MM.1S (cell line): ENCODE data around the gene RIPOR2.
"Not testable (repeated sequence)": the region's sequence is repeated elsewhere in the genome, so short reads cannot be mapped to it uniquely, and the experiment has no call there.

Source experiments
- DNase-seq: peaks from one replicate; pipeline ENCODE4 v3.0.0-alpha.2; 2015
- H2AFZ ChIP-seq: fragments of 300-600 bp; sonication (generic); 2 replicates; pipeline ENCODE4 v1.6.0; 2016; ENCODE audit warnings: antibody characterized with exemption, low read length
- H3F3A ChIP-seq: fragments of 300-600 bp; sonication (generic); 2 replicates; pipeline ENCODE4 v1.6.1; 2016; ENCODE audit warnings: mild to moderate bottlenecking, antibody characterized with exemption, low read length, moderate library complexity, mixed read lengths; ENCODE audit not compliant: insufficient read depth
- H3K27ac ChIP-seq: fragments of 300-600 bp; sonication (generic); 2 replicates; pipeline ENCODE4 v1.5.1; 2016; ENCODE audit warnings: mild to moderate bottlenecking, low read length
- H3K27me3 ChIP-seq: fragments of 300-600 bp; sonication (generic); replicated peaks from 2 replicates; pipeline ENCODE4 v1.6.0; 2016; ENCODE audit warnings: low read length; ENCODE audit not compliant: insufficient read depth
- H3K36me3 ChIP-seq: fragments of 300-600 bp; sonication (generic); replicated peaks from 2 replicates; pipeline ENCODE4 v1.6.1; 2016; ENCODE audit warnings: mild to moderate bottlenecking, low read length, mixed read lengths; ENCODE audit not compliant: insufficient read depth
- H3K4me1 ChIP-seq: fragments of 300-600 bp; sonication (generic); 2 replicates; pipeline ENCODE4 v1.6.1; 2016; ENCODE audit warnings: low read length, mixed read lengths
- H3K4me2 ChIP-seq: fragments of 300-600 bp; sonication (generic); 2 replicates; pipeline ENCODE4 v1.6.0; 2016; ENCODE audit warnings: low read depth, low read length
- H3K4me3 ChIP-seq: fragments of 300-600 bp; sonication (generic); 2 replicates; pipeline ENCODE4 v1.5.1; 2016; ENCODE audit warnings: low read length, mixed read lengths
- H3K79me2 ChIP-seq: fragments of 300-600 bp; sonication (generic); 2 replicates; pipeline ENCODE4 v1.6.1; 2016; ENCODE audit warnings: mixed run types, low read length, mixed read lengths
- H3K9ac ChIP-seq: fragments of 300-600 bp; sonication (generic); 2 replicates; pipeline ENCODE4 v1.6.1; 2016; ENCODE audit warnings: low read length, mixed read lengths
- H3K9me2 ChIP-seq: fragments of 300-600 bp; sonication (generic); replicated peaks from 2 replicates; pipeline ENCODE4 v1.6.1; 2016; ENCODE audit warnings: mild to moderate bottlenecking, low read length, mixed read lengths; ENCODE audit not compliant: insufficient read depth
- H3K9me3 ChIP-seq: fragments of 300-600 bp; sonication (generic); replicated peaks from 2 replicates; pipeline ENCODE4 v1.6.1; 2016; ENCODE audit warnings: mild to moderate bottlenecking, low read length, mixed read lengths; ENCODE audit not compliant: insufficient read depth
- H4K20me1 ChIP-seq: fragments of 300-600 bp; sonication (generic); 2 replicates; pipeline ENCODE4 v1.6.1; 2016; ENCODE audit warnings: mild to moderate bottlenecking, low read length, moderate library complexity, mixed read lengths; ENCODE audit not compliant: insufficient read depth
- CTCF ChIP-seq: fragments of 300-600 bp; sonication (generic); IDR thresholded peaks from 2 replicates; pipeline ENCODE4 v1.5.1; 2016; ENCODE audit warnings: antibody characterized with exemption, low read length, mixed read lengths
- EZH2 ChIP-seq: fragments of 300-600 bp; sonication (generic); optimal IDR thresholded peaks from 2 replicates; pipeline ENCODE3; 2017; ENCODE audit warnings: low read depth, mild to moderate bottlenecking, antibody characterized with exemption, low read length, mixed read lengths
- EZH2phosphoT487 ChIP-seq: fragments of 300-600 bp; sonication (generic); IDR thresholded peaks from 2 replicates; pipeline ENCODE4 v1.6.1; 2018; ENCODE audit warnings: antibody characterized with exemption, low read length

Gene RIPOR2

GRCh38 chr6:24766680-24767462 is 168.9 kb downstream of the RIPOR2 start:
- no peak overlapping the region for H2AFZ ChIP-seq
- no peaks in the 10 kb centered on the region for H3K4me1 ChIP-seq
- H3F3A ChIP-seq = no peaks in the 10 kb centered on the region
- H3K4me2 ChIP-seq = peak overlapping the region; percentile 15; the same call in 1 of the 2 replicates
- no peaks in the 10 kb centered on the region for H4K20me1 ChIP-seq
- no peak overlapping the region for H3K4me3 ChIP-seq
- H3K27ac ChIP-seq = no peak overlapping the region
- no peaks in the 10 kb centered on the region for H3K79me2 ChIP-seq
- H3K36me3 ChIP-seq = no peaks in the 10 kb centered on the region
- H3K9ac ChIP-seq = no peak overlapping the region
- peak; percentile 53 for DNase-seq
- no peaks in the 10 kb centered on the region for H3K9me2 ChIP-seq
- H3K27me3 ChIP-seq = no peaks in the 10 kb centered on the region
- TF ChIP-seq EZH2phosphoT487 = no peak
- TF ChIP-seq CTCF = peak; percentile 50
- TF ChIP-seq EZH2 = no peak
- no peaks in the 10 kb centered on the region for H3K9me3 ChIP-seq

GRCh38 chr6:24765968-24766367 is 169.8 kb downstream of the RIPOR2 start:
- H3F3A ChIP-seq, H3K79me2 ChIP-seq, H3K9me3 ChIP-seq, H3K36me3 ChIP-seq, H3K9ac ChIP-seq, DNase-seq, H3K27me3 ChIP-seq, H3K9me2 ChIP-seq, H3K4me3 ChIP-seq, H3K4me1 ChIP-seq, H4K20me1 ChIP-seq, H3K4me2 ChIP-seq, H3K27ac ChIP-seq, H2AFZ ChIP-seq: not testable (repeated sequence)

- not testable (repeated sequence) for H3F3A ChIP-seq, H3K79me2 ChIP-seq, H3K27ac ChIP-seq, H3K4me1 ChIP-seq, H3K9ac ChIP-seq, H3K4me3 ChIP-seq, H3K27me3 ChIP-seq, H3K36me3 ChIP-seq, H4K20me1 ChIP-seq, DNase-seq, H3K9me3 ChIP-seq, H2AFZ ChIP-seq, H3K4me2 ChIP-seq, H3K9me2 ChIP-seq
These were observed 170.6 kb downstream of the RIPOR2 start for GRCh38 chr6:24764833-24765828.

GRCh38 chr6:24763578-24763977 is 172.2 kb downstream of the RIPOR2 start:
- Histone ChIP-seq H3K36me3 (no peaks in the 10 kb centered on the region), H3K9me2 (no peaks in the 10 kb centered on the region), H3K9me3 (no peaks in the 10 kb centered on the region), H2AFZ (no peak overlapping the region), H3K27me3 (no peaks in the 10 kb centered on the region), H4K20me1 (no peaks in the 10 kb centered on the region), H3K79me2 (no peaks in the 10 kb centered on the region), H3K4me2 (no peak overlapping the region), H3K9ac (no peak overlapping the region), H3K27ac (no peak overlapping the region), H3K4me1 (no peaks in the 10 kb centered on the region), H3F3A (no peaks in the 10 kb centered on the region), H3K4me3 (no peak overlapping the region)
- TF ChIP-seq EZH2 (no peak), CTCF (no peak), EZH2phosphoT487 (no peak)
- no peak for DNase-seq
